A673 (cell line): ENCODE data around the gene LUZP1.

Source experiments
- EZH2 ChIP-seq: fragments of 200-600 bp; sonication (generic); IDR thresholded peaks from 2 replicates; pipeline ENCODE4 v1.6.1; 2017; ENCODE audit warnings: borderline replicate concordance, low read depth, mild to moderate bottlenecking, mixed read lengths, antibody characterized with exemption, low read length; ENCODE audit not compliant: poor library complexity, severe bottlenecking
- TF ChIP-seq, protein P1 (sequence below): fragments of 300-800, 200-600 bp; sonication (generic); conservative IDR thresholded peaks from 2 replicates; pipeline ENCODE4 v1.5.1; 2017; ENCODE audit warnings: low read depth, mild to moderate bottlenecking, antibody characterized with exemption, low read length, moderate library complexity, mixed read lengths

GRCh38 chr1:23169195-23169575 is 529 bp upstream of the LUZP1 start:
- TF ChIP-seq, protein P1, sequence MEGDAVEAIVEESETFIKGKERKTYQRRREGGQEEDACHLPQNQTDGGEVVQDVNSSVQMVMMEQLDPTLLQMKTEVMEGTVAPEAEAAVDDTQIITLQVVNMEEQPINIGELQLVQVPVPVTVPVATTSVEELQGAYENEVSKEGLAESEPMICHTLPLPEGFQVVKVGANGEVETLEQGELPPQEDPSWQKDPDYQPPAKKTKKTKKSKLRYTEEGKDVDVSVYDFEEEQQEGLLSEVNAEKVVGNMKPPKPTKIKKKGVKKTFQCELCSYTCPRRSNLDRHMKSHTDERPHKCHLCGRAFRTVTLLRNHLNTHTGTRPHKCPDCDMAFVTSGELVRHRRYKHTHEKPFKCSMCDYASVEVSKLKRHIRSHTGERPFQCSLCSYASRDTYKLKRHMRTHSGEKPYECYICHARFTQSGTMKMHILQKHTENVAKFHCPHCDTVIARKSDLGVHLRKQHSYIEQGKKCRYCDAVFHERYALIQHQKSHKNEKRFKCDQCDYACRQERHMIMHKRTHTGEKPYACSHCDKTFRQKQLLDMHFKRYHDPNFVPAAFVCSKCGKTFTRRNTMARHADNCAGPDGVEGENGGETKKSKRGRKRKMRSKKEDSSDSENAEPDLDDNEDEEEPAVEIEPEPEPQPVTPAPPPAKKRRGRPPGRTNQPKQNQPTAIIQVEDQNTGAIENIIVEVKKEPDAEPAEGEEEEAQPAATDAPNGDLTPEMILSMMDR: no peak
- no peak for TF ChIP-seq EZH2
